Measurements from ENCODE around the gene MAPKBP1. TPM values are rescaled to one million over a fixed set of nuclear protein-coding genes. Genes with fewer than 3 reads are reported as not detected.

Gene MAPKBP1

Small RNA genes within 50 kb of the gene (small RNA-seq; reads per million reads assigned to genes)
- gene JMJD7-PLA2G4B: not detected
- not detected for gene MIR4310
- not detected for gene RNA5SP393
